Measurements from ENCODE around the gene SUN1. TPM values are rescaled to one million over a fixed set of nuclear protein-coding genes. Genes with fewer than 3 reads are reported as not detected.
A peak's percentile ranks its signal among the peaks of the same experiment; 100 is the strongest.

SUN1 gene
- polyA plus RNA-seq, 4 donors, result 128 to 160 (median 137) TPM

DNA sequence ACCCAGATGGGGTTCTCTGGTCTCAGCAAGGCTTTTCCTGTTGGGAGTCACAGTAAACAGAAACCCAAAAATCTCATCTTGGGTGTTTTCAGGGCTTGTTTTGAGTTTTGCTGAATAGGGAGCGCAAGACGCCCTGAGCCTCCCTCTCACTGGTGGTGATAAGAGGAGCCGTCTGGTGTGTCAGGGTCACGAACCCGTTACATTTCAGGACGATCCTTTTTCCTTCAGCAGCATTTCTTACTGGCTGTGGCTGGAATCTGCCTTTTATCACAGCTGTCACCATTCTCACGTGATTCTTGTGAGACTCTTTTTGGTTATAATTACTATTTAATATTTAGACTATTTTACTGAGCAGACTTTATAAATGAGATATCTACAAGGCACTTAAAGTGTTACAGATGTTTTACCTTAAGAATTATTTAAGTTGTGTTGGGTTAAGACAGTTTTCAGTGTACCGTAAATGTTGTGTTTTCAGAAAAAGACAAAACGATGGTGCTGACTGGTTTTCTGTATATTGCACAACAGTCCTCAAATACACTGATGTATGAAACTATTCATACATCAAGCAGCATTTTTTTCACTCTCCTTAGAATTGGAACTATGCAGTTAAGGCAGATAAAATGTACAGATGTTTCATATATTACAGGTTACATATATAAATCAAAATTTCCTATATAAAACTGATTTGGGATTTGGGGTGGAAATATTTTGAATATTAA is 41.9 kb downstream of the SUN1 start:
- no peak for DNase-seq (ENCODE audit: low read depth in 4 of 4, low spot score in 3 of 4)

GRCh38 chr7:875051-875450 is 42.8 kb downstream of the SUN1 start:
- DNase-seq (ENCODE audit: low read depth in 4 of 4, low spot score in 3 of 4), result no peak

GRCh38 chr7:875476-876076 is 43.3 kb downstream of the SUN1 start:
- DNase-seq (ENCODE audit: low read depth in 4 of 4, low spot score in 3 of 4), result no peak

- peak; percentile 75 to 90 (median 89) for DNase-seq (ENCODE audit: low read depth in 4 of 4, low spot score in 3 of 4)
Observed at GRCh38 chr7:876077-876971, 44.0 kb downstream of the SUN1 start, which contains the start of gene GET4. GET4 (plus strand) TSS chr7:876554; CDS start chr7:876646, 92 bp downstream.

DNA sequence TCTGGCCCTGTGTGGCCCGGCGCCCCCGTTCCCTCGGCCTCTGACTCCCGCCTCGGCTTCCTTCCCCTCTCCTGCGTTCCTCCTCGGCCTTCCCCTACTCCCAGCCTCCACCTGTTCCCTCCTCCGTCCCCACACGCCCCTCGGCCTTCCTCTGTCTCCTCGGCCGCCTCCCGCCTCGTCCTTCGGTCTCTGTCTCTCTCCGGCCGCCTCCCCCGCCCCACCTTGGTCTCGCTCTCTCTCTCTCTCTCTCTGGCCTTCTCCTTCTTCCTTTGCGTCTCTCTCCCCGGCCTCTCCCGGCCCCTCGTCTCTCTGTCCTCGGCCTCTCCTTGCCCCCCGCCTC is 44.7 kb downstream of the SUN1 start:
- no peak for DNase-seq (ENCODE audit: low read depth in 4 of 4, low spot score in 3 of 4)

- DNase-seq (ENCODE audit: low read depth in 4 of 4, low spot score in 3 of 4), result no peak
Observed at GRCh38 chr7:877312-878232, 45.3 kb downstream of the SUN1 start.

DNA sequence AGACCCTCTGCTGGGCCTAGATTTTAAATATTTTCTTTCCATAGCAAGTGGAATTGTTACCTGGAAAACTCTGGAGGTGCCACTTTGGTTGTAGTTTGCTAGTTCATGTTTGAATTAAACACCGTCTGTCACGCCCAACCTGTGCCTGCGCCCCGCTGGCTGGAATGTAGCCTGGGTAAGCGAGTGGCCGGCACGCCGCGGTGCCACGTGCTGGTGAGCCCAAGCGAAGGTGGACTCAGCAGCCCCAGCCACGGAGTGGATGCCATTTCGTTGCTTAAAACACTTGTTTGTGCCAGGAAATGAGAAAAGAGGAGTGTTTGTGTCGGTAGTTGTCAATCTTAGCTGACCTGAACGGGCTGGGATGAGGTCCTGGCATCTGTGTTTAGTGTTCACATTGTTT is 46.8 kb downstream of the SUN1 start:
- no peak for DNase-seq (ENCODE audit: low read depth in 4 of 4, low spot score in 3 of 4)

- no peak for DNase-seq (ENCODE audit: low read depth in 4 of 4, low spot score in 3 of 4)
Observed at GRCh38 chr7:879706-880105, 47.4 kb downstream of the SUN1 start.

DNA sequence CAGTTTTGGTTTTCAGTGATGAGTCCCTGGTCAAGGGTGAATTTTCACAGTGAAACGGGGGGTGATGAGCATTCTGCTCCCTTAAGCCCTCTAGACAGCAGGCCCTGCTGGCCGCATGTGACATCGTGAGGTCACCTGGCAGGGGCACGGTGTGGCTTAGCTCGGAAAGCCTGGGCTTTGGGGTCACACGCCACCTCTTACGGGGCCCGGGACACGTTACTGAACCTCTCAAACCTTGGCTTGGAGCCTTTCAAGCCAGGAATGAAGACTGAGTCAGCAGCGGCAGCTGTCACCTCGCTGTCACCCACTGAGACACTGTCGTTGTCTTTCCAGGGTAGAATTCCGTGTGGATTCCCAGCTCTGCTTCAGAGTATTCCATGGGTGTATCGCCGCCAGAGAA is 48.2 kb downstream of the SUN1 start:
- no peak for DNase-seq (ENCODE audit: low read depth in 4 of 4, low spot score in 3 of 4)

DNA sequence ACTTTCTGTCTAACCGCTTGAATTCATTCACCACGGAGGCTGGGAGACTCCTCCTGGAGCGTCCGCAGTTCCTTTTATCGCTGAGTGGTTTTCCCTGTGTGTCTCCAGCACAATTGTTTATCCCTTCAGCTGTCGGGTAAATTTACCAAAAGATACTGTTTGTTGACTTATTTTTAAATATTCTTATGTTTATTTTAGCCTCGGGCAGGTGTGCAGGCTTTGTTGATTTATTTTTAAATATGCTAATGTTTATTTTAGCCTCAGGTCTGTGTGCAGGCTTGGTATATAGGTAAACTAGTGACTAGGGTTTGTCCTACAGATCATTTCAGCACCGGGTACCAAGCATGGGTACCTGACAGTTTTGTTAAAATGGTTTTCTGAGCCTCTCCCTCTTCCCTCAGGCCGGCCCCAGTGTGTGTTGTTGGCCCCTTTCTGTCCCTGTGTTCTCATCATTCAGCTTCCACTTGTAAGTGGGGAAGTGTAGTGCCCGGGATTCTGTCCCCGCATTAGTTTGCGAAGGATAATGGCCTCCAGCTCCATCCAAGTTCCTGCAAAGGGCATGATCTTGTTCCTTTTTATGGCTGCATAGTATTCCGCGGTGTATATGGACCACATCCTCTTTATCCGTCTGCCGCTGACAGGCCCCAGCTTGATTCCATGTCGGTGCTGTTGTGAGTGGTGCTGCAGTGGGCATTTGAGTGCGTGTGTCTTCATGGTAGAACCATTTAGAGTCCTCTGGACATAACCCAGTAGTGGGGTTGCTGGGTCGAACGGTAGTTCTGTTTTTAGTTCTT is 49.4 kb downstream of the SUN1 start:
- DNase-seq (ENCODE audit: low read depth in 4 of 4, low spot score in 3 of 4), result no peak

- no peak for DNase-seq (ENCODE audit: low read depth in 4 of 4, low spot score in 3 of 4)
Observed at GRCh38 chr7:882336-883035, 50.2 kb downstream of the SUN1 start.

DNA sequence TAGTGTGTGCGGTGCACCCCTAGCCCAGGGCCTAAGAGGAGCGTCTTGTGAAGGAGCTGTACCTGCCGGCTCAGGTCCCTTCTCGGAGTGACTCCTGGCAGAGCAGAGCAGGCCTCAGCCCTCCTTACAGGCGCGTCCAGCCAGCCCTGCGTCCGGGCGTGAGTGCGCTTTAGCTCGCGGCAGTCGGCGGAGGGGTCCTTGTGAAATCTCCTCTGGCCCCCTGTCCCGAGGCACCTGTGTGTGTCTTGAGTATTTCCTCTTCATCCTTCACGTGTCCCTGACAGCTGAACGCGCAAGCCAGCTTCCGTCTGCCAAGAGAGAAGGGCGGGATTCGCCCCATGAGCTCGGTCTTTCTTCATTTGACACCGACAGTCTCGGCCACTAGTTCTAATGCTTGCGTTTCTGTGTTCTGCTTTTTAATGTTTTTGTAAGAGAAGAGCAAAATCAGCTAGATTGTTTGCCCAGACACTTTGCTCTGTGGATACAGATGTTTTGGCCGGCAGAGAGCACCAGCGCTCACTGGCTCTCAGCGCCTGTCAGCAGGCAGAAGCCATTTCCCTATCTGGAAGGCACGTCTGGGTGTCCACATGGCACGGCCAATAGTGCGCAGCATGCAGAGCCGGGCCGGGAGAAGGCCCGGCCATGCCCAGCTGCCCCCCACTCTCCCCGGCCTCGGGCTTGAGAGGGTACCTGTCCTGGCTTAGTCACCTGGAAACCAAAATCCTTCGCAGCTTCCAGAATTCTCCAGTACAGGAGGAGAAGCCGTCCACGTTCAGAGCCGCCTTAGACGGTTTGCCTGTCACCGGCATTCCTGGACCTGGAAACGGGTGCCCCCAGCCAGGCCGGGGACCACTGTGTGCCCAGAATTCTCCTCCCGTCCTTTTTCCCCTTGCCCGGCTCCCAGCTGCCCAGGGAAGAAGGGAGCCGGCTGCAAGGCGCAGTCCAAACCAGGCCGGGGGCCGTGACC is 51.1 kb downstream of the SUN1 start:
- no peak for DNase-seq (ENCODE audit: low read depth in 4 of 4, low spot score in 3 of 4)

- no peak for DNase-seq (ENCODE audit: low read depth in 4 of 4, low spot score in 3 of 4)
Observed at GRCh38 chr7:884191-885003, 52.1 kb downstream of the SUN1 start.

DNA sequence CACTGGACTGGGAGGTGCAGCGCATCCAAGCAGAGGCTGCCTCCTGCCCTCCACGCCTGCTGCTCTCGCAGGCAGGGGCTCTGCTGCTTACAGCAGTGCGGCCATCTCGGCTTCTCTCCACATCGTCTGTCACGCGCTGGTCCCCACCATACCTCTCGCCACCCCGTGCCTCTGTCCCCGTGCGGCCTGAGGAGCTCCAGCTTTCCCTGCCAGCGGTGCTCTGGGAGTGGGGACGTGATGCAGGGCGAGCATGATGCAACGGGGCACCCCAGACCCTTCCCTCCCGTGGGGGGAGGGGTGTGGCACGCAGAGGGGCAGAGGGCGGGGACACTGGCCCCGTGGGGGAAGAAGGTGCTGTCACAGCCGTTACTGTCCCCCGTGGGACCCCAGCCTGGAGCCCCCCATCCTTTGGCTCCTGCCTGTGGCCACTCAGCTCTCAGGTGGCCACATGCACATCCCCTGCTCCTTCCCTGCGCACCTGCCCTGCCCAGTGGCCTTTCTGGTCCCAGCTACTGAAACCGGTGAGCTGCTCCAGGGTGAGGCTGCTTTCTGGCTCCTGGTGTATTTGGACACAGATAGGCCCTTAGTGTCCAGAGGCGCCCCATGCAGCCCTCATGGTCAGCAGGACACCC is 53.1 kb downstream of the SUN1 start:
- DNase-seq (ENCODE audit: low read depth in 4 of 4, low spot score in 3 of 4), result no peak

- DNase-seq (ENCODE audit: low read depth in 4 of 4, low spot score in 3 of 4), result no peak
Observed at GRCh38 chr7:885893-886625, 53.8 kb downstream of the SUN1 start.
